ENCODE measurements around the gene MICAL3. TPM values are rescaled to one million over a fixed set of nuclear protein-coding genes. Genes with fewer than 3 reads are reported as not detected.

MICAL3 gene
- total and polyA plus RNA-seq, 9 donors: 17.5 to 106 (median 81.3) TPM

- Histone ChIP-seq H3K36me3 (no peaks in the 10 kb centered on the region), H3K4me3 (no peak overlapping the region), H3K9me3 (no peaks in the 10 kb centered on the region), H3K27me3 (no peaks in the 10 kb centered on the region), H3K4me1 (ENCODE audit: insufficient read depth) (peaks cover 2% of the 10 kb centered on the region), H3K27ac (no peak overlapping the region)
- no peak for TF ChIP-seq CTCF (IDR thresholded peaks at IDR 0.05)
- no peak for TF ChIP-seq EP300 (IDR thresholded peaks at IDR 0.05)
- no peak for TF ChIP-seq POLR2A (IDR thresholded peaks at IDR 0.05)
- 77 to 85% (median 78%) methylated on average over 14 of the region's 14 CpGs for WGBS, 3 donors
- DNase-seq: peak in 1 of 5 donors; percentile 31
- intact Hi-C loops (cut with DNase I): loop anchor here in 3 of 4 donors (10.0 kb wide), 3 partner anchors 46 to 156 kb away; partner anchors contain the start of gene MICAL3 (in 2 of the 3)
Observed at GRCh38 chr22:18070556-18071306, 46.4 kb upstream of the MICAL3 start.

DNA sequence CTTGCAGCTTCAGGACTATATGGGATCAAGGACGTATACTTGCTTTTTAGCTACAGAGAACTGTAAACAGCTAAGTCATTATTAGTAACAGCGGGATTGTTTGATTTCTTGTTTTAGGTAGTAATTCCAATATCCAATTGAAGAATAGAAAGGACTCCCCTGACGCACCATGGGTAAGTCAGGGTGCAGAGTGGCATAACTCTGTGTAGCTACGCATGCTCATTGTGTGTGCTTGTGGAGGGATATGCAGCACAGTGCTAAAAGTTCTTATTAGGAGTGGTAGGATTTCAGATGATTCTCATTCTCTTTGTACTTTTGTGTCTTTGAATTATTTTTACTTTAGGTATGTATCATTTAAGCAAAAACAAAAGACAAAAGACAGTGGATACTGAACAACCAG lies 45.7 kb upstream of the MICAL3 start:
- intact Hi-C loops (cut with DNase I): loop anchor here in 3 of 4 donors (10.0 kb wide), 3 partner anchors 45 to 155 kb away; partner anchors contain the start of gene MICAL3 (in 2 of the 3)
- 88 to 95% (median 94%) methylated on average over 4 of the region's 4 CpGs for WGBS, 3 donors
- peaks cover 2% of the 10 kb centered on the region for H3K4me1 ChIP-seq (ENCODE audit: insufficient read depth)
- H3K9me3 ChIP-seq: no peaks in the 10 kb centered on the region
- H3K27ac ChIP-seq: no peak overlapping the region
- no peak overlapping the region for H3K4me3 ChIP-seq
- no peak for DNase-seq
- TF ChIP-seq POLR2A (IDR thresholded peaks at IDR 0.05): no peak
- no peak for TF ChIP-seq CTCF (IDR thresholded peaks at IDR 0.05)
- no peak for TF ChIP-seq EP300 (IDR thresholded peaks at IDR 0.05)
- H3K36me3 ChIP-seq: no peaks in the 10 kb centered on the region
- no peaks in the 10 kb centered on the region for H3K27me3 ChIP-seq

GRCh38 chr22:18069041-18069440 lies 44.7 kb upstream of the MICAL3 start:
- intact Hi-C loops (cut with DNase I): no loop called here
- Histone ChIP-seq H3K27me3 (no peaks in the 10 kb centered on the region), H3K4me1 (ENCODE audit: insufficient read depth) (peaks cover 2% of the 10 kb centered on the region), H3K4me3 (no peak overlapping the region), H3K9me3 (no peaks in the 10 kb centered on the region), H3K27ac (no peak overlapping the region), H3K36me3 (no peaks in the 10 kb centered on the region)
- no peak for DNase-seq
- 25 to 44% (median 38%) methylated on average over 2 of the region's 2 CpGs for WGBS, 3 donors
- TF ChIP-seq POLR2A (IDR thresholded peaks at IDR 0.05) (no peak), EP300 (IDR thresholded peaks at IDR 0.05) (no peak), CTCF (IDR thresholded peaks at IDR 0.05) (no peak)

DNA sequence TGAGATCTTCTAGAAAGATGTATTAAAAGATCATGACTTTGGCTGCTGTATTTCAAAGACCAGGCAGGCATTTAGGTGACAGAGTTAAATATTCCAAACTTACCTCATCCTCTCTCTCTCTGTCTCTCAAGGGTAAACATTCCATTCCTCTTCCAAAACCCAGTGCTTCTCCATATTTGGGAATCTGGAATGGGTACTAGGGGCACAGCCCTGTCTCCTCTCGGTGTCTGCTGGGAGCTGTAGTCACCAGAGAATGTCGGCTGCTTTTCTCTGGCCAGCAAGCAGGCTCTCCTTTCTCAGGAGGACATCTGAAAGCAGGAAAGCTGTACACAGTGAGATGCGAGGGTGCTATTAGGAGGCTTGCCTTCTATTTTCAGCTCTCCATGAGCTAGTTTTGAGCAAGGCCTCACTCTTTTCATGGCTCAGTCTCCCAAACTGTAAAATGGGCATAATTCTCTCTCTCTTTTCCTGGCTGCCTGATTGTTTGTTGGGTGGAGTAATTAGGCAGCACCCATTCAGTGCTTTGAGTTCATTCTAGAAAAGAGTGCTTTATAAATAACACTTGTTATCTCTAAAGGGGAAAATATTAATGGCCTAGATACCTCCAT lies 44.1 kb upstream of the MICAL3 start:
- peaks cover 2% of the 10 kb centered on the region for H3K4me1 ChIP-seq (ENCODE audit: insufficient read depth)
- no peak for TF ChIP-seq CTCF (IDR thresholded peaks at IDR 0.05)
- TF ChIP-seq EP300 (IDR thresholded peaks at IDR 0.05): no peak
- DNase-seq: peak in 1 of 5 donors; percentile 45
- H3K27me3 ChIP-seq: no peaks in the 10 kb centered on the region
- H3K36me3 ChIP-seq: no peaks in the 10 kb centered on the region
- no peaks in the 10 kb centered on the region for H3K9me3 ChIP-seq
- no peak overlapping the region for H3K4me3 ChIP-seq
- peak overlapping the region in 1 of 2 donors; percentile 18 for H3K27ac ChIP-seq
- 23 to 33% (median 26%) methylated on average over 3 of the region's 3 CpGs for WGBS, 3 donors
- intact Hi-C loops (cut with DNase I): no loop called here
